IMR-90 (cell line): ENCODE data around the gene MYO1A. TPM values are rescaled to one million over a fixed set of nuclear protein-coding genes. Genes with fewer than 3 reads are reported as not detected.
A peak's percentile ranks its signal among the peaks of the same experiment; 100 is the strongest.

Experiments used
- ATAC-seq: fragments of 200-7000 bp; cut with Tn5 transposase; 2 replicates; pipeline ENCODE4 v1.9.1; 2020; ENCODE audit warnings: low read depth, mild to moderate bottlenecking, moderate library complexity
- BruUV-seq: library from RNA; stranded (reverse); fragments of 400-500 nt; replicated peaks from 2 replicates; lab custom pipeline; 2021; lab: Mats Ljungman, UMichigan
- CTCF ChIA-PET: fragments of 300-600 bp; formaldehyde crosslinking; extraction: SDS; loops from one replicate; lab custom pipeline; 2021; ENCODE audit warnings: antibody characterized with exemption; lab: Yijun Ruan, JAX
- POLR2A ChIA-PET: fragments of 300-600 bp; sonication (Branson Sonifier 250); formaldehyde crosslinking; loops from one replicate; lab custom pipeline; 2022; ENCODE audit warnings: antibody characterized with exemption; ENCODE audit not compliant: unreplicated experiment; lab: Charles Lee
- DNase-seq: peaks from one replicate; pipeline ENCODE4 v3.0.0; 2013
- H2AFZ ChIP-seq: replicated peaks from 2 replicates; pipeline ENCODE3; 2013; ENCODE audit warnings: low read length, mild to moderate bottlenecking; ENCODE audit not compliant: poor library complexity
- H2AK5ac ChIP-seq: 2 replicates; pipeline ENCODE4 v1.6.1; 2013; ENCODE audit warnings: low read depth, low read length, inconsistent platforms
- H2AK9ac ChIP-seq: replicated peaks from 2 replicates; pipeline ENCODE3; 2013; ENCODE audit warnings: mild to moderate bottlenecking, low read depth, low read length, moderate library complexity; ENCODE audit not compliant: poor library complexity
- H2BK120ac ChIP-seq: 2 replicates; pipeline ENCODE4 v1.6.1; 2013; ENCODE audit warnings: low read depth, low read length, inconsistent platforms
- H2BK15ac ChIP-seq: 3 replicates; pipeline ENCODE4 v1.6.1; 2013; ENCODE audit warnings: low read depth, low read length, inconsistent platforms
- H2BK20ac ChIP-seq: 2 replicates; pipeline ENCODE4 v1.6.1; 2013; ENCODE audit warnings: low read depth, mild to moderate bottlenecking, inconsistent platforms, low read length, moderate library complexity
- H2BK5ac ChIP-seq: 2 replicates; pipeline ENCODE4 v1.6.1; 2013; ENCODE audit warnings: mild to moderate bottlenecking, low read depth, low read length, inconsistent platforms; ENCODE audit not compliant: poor library complexity, severe bottlenecking
- H3K14ac ChIP-seq: replicated peaks from 2 replicates; pipeline ENCODE4 v1.6.1; 2013; ENCODE audit warnings: low read depth, low read length, inconsistent platforms
- H3K18ac ChIP-seq: 2 replicates; pipeline ENCODE4 v1.6.1; 2013; ENCODE audit warnings: low read depth, low read length, control low read depth
- H3K23ac ChIP-seq: 2 replicates; pipeline ENCODE4 v1.6.1; 2013; ENCODE audit warnings: low read depth, low read length, inconsistent platforms
- H3K27ac ChIP-seq: 2 replicates; pipeline ENCODE4 v1.5.1; 2013; ENCODE audit warnings: mild to moderate bottlenecking, control low read depth, low read length; ENCODE audit not compliant: insufficient read depth
- H3K27me3 ChIP-seq: 2 replicates; pipeline ENCODE4 v1.6.1; 2013; ENCODE audit warnings: low read length; ENCODE audit not compliant: control insufficient read depth, insufficient read depth
- H3K36me3 ChIP-seq: 2 replicates; pipeline ENCODE4 v1.6.1; 2013; ENCODE audit warnings: low read length, mixed read lengths; ENCODE audit not compliant: control insufficient read depth, insufficient read depth
- H3K4ac ChIP-seq: 2 replicates; pipeline ENCODE4 v1.6.1; 2013; ENCODE audit warnings: low read depth, low read length, inconsistent platforms
- H3K4me1 ChIP-seq: 2 replicates; pipeline ENCODE4 v1.6.1; 2013; ENCODE audit warnings: low read length, mixed read lengths; ENCODE audit not compliant: control insufficient read depth, insufficient read depth
- H3K4me2 ChIP-seq: 2 replicates; pipeline ENCODE4 v1.6.1; 2013; ENCODE audit warnings: low read depth, mild to moderate bottlenecking, control low read depth, low read length, moderate library complexity
- H3K4me3 ChIP-seq: 2 replicates; pipeline ENCODE4 v1.5.1; 2013; ENCODE audit warnings: low read depth, mild to moderate bottlenecking, control low read depth, low read length, moderate library complexity; ENCODE audit not compliant: insufficient read depth
- H3K56ac ChIP-seq: 2 replicates; pipeline ENCODE4 v1.6.1; 2013; ENCODE audit warnings: low read length, inconsistent platforms; ENCODE audit not compliant: insufficient read depth; ENCODE audit errors: extremely low read depth
- H3K79me1 ChIP-seq, 2 experiments: 2 replicates each; pipeline ENCODE4 v1.6.1; 2013; ENCODE audit warnings: low read length in 2 of 2, inconsistent platforms in 1 of 2, low read depth in 1 of 2
- H3K9ac ChIP-seq: 2 replicates; pipeline ENCODE4 v1.6.1; 2013; ENCODE audit warnings: low read depth, low read length, control low read depth
- H3K9me1 ChIP-seq: 2 replicates; pipeline ENCODE4 v1.6.1; 2013; ENCODE audit warnings: low read length, inconsistent platforms; ENCODE audit not compliant: insufficient read depth
- H3K9me3 ChIP-seq: 2 replicates; pipeline ENCODE4 v1.6.1; 2013; ENCODE audit warnings: low read length; ENCODE audit not compliant: control insufficient read depth, insufficient read depth
- H4K20me1 ChIP-seq: 2 replicates; pipeline ENCODE4 v1.6.1; 2013; ENCODE audit warnings: low read length, inconsistent platforms; ENCODE audit not compliant: insufficient read depth
- H4K5ac ChIP-seq: 2 replicates; pipeline ENCODE4 v1.6.1; 2013; ENCODE audit warnings: mild to moderate bottlenecking, low read depth, low read length, control low read depth
- H4K8ac ChIP-seq, 2 experiments: 2 replicates each; pipeline ENCODE4 v1.6.1; 2013; ENCODE audit warnings: low read depth in 2 of 2, low read length in 2 of 2, control low read depth in 1 of 2, inconsistent platforms in 1 of 2
- H4K91ac ChIP-seq: 2 replicates; pipeline ENCODE4 v1.6.1; 2013; ENCODE audit warnings: low read depth, low read length, inconsistent platforms; ENCODE audit not compliant: insufficient read depth
- BHLHE40 ChIP-seq: fragments of 150-350 bp; IDR thresholded peaks from 2 replicates; pipeline ENCODE4 v1.6.1; 2016; ENCODE audit warnings: mild to moderate bottlenecking, low read depth, low read length
- CEBPB ChIP-seq: IDR thresholded peaks from 2 replicates; pipeline ENCODE4 v1.6.1; 2012; ENCODE audit warnings: low read depth, low read length, improper control_type of control experiment
- CHD1 ChIP-seq: IDR thresholded peaks from 2 replicates; pipeline ENCODE4 v1.6.1; 2012; ENCODE audit warnings: low read depth, low read length, improper control_type of control experiment
- CTCF ChIP-seq: conservative IDR thresholded peaks from 2 replicates; pipeline ENCODE4 v1.5.1; 2012; ENCODE audit warnings: mild to moderate bottlenecking, low read depth, low read length, improper control_type of control experiment
- MAFK ChIP-seq: IDR thresholded peaks from 2 replicates; pipeline ENCODE4 v1.6.1; 2012; ENCODE audit warnings: low read depth, low read length, improper control_type of control experiment
- MAZ ChIP-seq: IDR thresholded peaks from 2 replicates; pipeline ENCODE4 v1.6.1; 2012; ENCODE audit warnings: low read depth, mild to moderate bottlenecking, low read length, improper control_type of control experiment, moderate library complexity, borderline replicate concordance
- NFE2L2 ChIP-seq: fragments of 150-350 bp; IDR thresholded peaks from 2 replicates; pipeline ENCODE4 v1.6.1; 2016; ENCODE audit warnings: low read depth, mild to moderate bottlenecking, low read length
- POLR2A ChIP-seq: IDR thresholded peaks from 2 replicates; pipeline ENCODE4 v1.6.1; 2012; ENCODE audit warnings: mild to moderate bottlenecking, low read depth, low read length
- RAD21 ChIP-seq: IDR thresholded peaks from 2 replicates; pipeline ENCODE4 v1.6.1; 2012; ENCODE audit warnings: low read length, improper control_type of control experiment
- RCOR1 ChIP-seq: IDR thresholded peaks from 2 replicates; pipeline ENCODE4 v1.6.1; 2012; ENCODE audit warnings: mild to moderate bottlenecking, low read length, improper control_type of control experiment; ENCODE audit not compliant: insufficient replicate concordance
- RFX5 ChIP-seq: IDR thresholded peaks from 2 replicates; pipeline ENCODE4 v1.8.0; 2012; ENCODE audit warnings: low read depth, mild to moderate bottlenecking, low read length, moderate library complexity
- USF2 ChIP-seq: fragments of 150-350 bp; IDR thresholded peaks from 2 replicates; pipeline ENCODE4 v1.6.1; 2017; ENCODE audit warnings: mild to moderate bottlenecking, antibody characterized with exemption, low read length, low read depth
- WGBS, 2 experiments: methylation state at CpG; one replicate each; pipeline versions ENCODE4 v1.1.5 to v1.1.7; 2013; ENCODE audit warnings: missing lambda C conversion rate in 2 of 2; ENCODE audit not compliant: insufficient read length in 1 of 2; ENCODE audit errors: extremely low coverage in 2 of 2; 5-methylcytosine and 5-hydroxymethylcytosine counted together
- dilution Hi-C: fragments of 300-500 bp; cut with HindIII; formaldehyde crosslinking; loops from one replicate; pipeline ENCODE4 v1.14.3; 2018; ENCODE audit warnings: low sequenced_read_pairs; ENCODE audit not compliant: unreplicated experiment
- in situ Hi-C: fragments of 300-500 bp; cut with MboI; formaldehyde crosslinking; loops from 3 replicates; pipeline ENCODE4 v1.14.3; 2019; ENCODE audit warnings: low sequenced_read_pairs, inconsistent platforms, mixed read lengths
- intact Hi-C: fragments of 100-400 bp; cut with micrococcal nuclease; formaldehyde crosslinking; loops from 2 replicates; pipeline ENCODE4 v1.10.0; 2022
- polyA plus RNA-seq, 3 experiments: library from polyadenylated mRNA; depleted of rRNA; stranded (reverse); fragments of >200 nt; gene quantifications; 2 replicates each; pipeline ENCODE4 v1.2.3, GENCODE V29; 2012; ENCODE audit warnings: low replicate concordance in 1 of 3
- total RNA-seq: library from RNA; depleted of rRNA; stranded (reverse); fragments of >200 nt; gene quantifications from 2 replicates; pipeline ENCODE4 v1.2.3, GENCODE V29; 2012

Gene MYO1A
- total and polyA plus RNA-seq, 2 of the 4 experiments (the other 2 are of a cell fraction), result under 0.01 TPM; not detected in 1

- Histone ChIP-seq H3K79me1 (no peaks in the 10 kb centered on the region), H2BK15ac (no peak overlapping the region), H3K9me3 (no peaks in the 10 kb centered on the region), H4K8ac (no peak overlapping the region), H3K9me1 (no peaks in the 10 kb centered on the region; the same call in 1 of the 2 replicates), H3K4me2 (no peak overlapping the region), H4K91ac (no peak overlapping the region), H3K14ac (no peak overlapping the region), H4K5ac (no peak overlapping the region), H3K27ac (no peak overlapping the region), H3K36me3 (no peaks in the 10 kb centered on the region), H2AK5ac (no peak overlapping the region), H2BK20ac (0 out of 2 replicates have a peak overlapping the region, but pooled peaks have one; percentile 5), H4K20me1 (peaks cover 10% of the 10 kb centered on the region; the same call in 1 of the 2 replicates), H2AFZ (peak overlapping the region; percentile 50), H3K23ac (no peak overlapping the region), H3K4me1 (peaks cover 3% of the 10 kb centered on the region; the same call in 1 of the 2 replicates), H3K27me3 (peaks cover 20% of the 10 kb centered on the region), H3K18ac (no peak overlapping the region), H2AK9ac (peak overlapping the region; percentile 63), H3K4ac (no peak overlapping the region), H3K56ac (no peak overlapping the region), H2BK5ac (no peak overlapping the region), H3K4me3 (no peak overlapping the region), H3K9ac (no peak overlapping the region), H2BK120ac (no peak overlapping the region)
- DNase-seq, result no peak
- ATAC-seq, result no peak
- in situ Hi-C loops, result no loop called here
- dilution Hi-C loops, result no loop called here
- no TSS peak for BruUV-seq
- ChIA-PET POLR2A (interaction anchor here (0.6 kb wide), 1 partner anchor 40 kb away, joined by 3 read pairs; no protein-coding TSS in a partner anchor), CTCF (no interaction called here)
- no peak for TF ChIP-seq CEBPB
- TF ChIP-seq USF2, result no peak
- no peak for TF ChIP-seq RCOR1
- TF ChIP-seq MAZ, result no peak
- TF ChIP-seq BHLHE40, result no peak
- TF ChIP-seq CTCF, result no peak
- TF ChIP-seq NFE2L2, result no peak
- no peak for TF ChIP-seq RFX5
- TF ChIP-seq CHD1, result no peak
- no peak for TF ChIP-seq MAFK
- TF ChIP-seq RAD21, result no peak
- TF ChIP-seq POLR2A, result no peak
- no CpG with 5 or more reads among the region's 1 CpG for WGBS, 2 experiments
- intact Hi-C loops, result no loop called here
Observed at GRCh38 chr12:57048423-57049118, 1.4 kb downstream of the MYO1A start.
